Measurements from ENCODE around the gene RAB3A. TPM values are rescaled to one million over a fixed set of nuclear protein-coding genes. Genes with fewer than 3 reads are reported as not detected.
A peak's percentile ranks its signal among the peaks of the same experiment; 100 is the strongest.
"Not testable (repeated sequence)": the region's sequence is repeated elsewhere in the genome, so short reads cannot be mapped to it uniquely, and the experiment has no call there.

The RAB3A gene
- total RNA-seq, 1 donor from 2014 or later: 0.17 TPM

GRCh38 chr19:18216789-18217188, 12.9 kb upstream of the RAB3A start:
- no peak overlapping the region for H3K4me3 ChIP-seq (ENCODE audit: low read depth, low read length)
- no peak for TF ChIP-seq CTCF (conservative IDR thresholded peaks at IDR 0.05; ENCODE audit: low read depth, low read length)
- no peak for DNase-seq (ENCODE audit: low read depth)

- TF ChIP-seq CTCF (conservative IDR thresholded peaks at IDR 0.05; ENCODE audit: low read depth, low read length): no peak
- H3K4me3 ChIP-seq (ENCODE audit: low read depth, low read length): no peak overlapping the region
- no peak for DNase-seq (ENCODE audit: low read depth)
These were observed 11.1 kb upstream of the RAB3A start for GRCh38 chr19:18214779-18215433.

DNA sequence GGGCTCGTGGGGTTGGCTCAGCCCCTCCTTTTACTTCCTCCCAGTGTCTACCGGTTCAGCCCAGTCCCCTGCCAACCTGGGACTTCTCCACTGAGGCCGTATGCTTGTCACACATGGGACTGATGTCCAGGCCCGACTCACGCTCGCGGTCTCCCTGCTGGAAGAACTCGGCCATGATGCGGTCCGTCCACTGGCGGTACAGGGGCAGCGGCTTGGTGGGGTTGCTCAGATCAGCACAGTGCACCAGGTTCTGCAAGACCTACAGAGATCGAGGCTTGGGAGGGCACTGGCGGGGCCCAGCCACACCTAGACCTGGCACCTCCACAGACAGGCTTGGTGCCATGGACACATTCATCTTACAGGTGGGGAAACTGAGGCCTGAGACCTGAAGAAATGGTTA, 7.8 kb upstream of the RAB3A start:
- H3K4me3 ChIP-seq (ENCODE audit: low read depth, low read length): no peak overlapping the region
- no peak for TF ChIP-seq CTCF (conservative IDR thresholded peaks at IDR 0.05; ENCODE audit: low read depth, low read length)
- no peak for DNase-seq (ENCODE audit: low read depth)

DNA sequence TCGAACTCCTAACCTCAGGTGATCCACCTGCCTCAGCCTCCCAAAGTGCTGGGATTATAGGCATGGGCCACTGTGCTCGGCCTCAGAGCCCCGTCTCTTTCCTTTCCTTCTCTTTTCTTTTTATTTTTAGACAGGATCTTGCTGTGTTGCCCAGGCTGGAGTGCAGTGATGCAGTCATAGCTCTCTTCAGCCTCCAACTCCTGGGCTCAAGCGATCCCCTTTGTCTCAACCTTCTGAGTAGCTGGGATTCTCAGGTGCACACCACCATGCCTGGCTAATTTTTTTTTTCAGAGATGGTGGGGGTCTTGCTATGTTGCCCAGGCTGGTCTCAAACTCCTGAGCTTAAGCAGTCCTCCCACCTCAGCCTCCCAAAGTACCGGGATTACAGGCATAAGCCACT, 6.1 kb upstream of the RAB3A start:
- not testable (repeated sequence) for H3K4me3 ChIP-seq (ENCODE audit: low read depth, low read length); DNase-seq (ENCODE audit: low read depth)

- peak; percentile 57 for TF ChIP-seq CTCF (conservative IDR thresholded peaks at IDR 0.05; ENCODE audit: low read depth, low read length)
- H3K4me3 ChIP-seq (ENCODE audit: low read depth, low read length): no peak overlapping the region
- no peak for DNase-seq (ENCODE audit: low read depth)
These were observed 4.5 kb upstream of the RAB3A start for GRCh38 chr19:18208098-18208951.

DNA sequence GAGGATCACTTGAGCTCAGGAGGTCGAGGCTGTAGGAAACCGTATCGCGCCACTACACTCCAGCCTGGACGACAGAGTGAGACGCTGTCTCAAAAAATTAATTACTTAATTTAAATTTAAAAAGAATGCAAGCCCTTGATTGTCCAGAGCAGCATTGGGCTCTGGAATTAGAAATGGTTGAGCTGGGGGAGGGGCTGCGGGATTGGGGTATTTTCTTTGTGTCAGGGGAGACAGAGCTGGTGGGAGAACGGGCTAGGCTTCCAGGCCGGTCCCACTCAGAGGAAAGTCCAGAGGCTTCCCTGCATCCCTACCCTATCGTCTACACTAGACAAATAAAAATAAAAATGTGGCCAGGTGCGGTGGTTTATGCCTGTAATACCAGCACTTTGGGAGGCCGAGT, 2.2 kb upstream of the RAB3A start:
- DNase-seq (ENCODE audit: low read depth): no peak
- no peak overlapping the region for H3K4me3 ChIP-seq (ENCODE audit: low read depth, low read length)
- TF ChIP-seq CTCF (conservative IDR thresholded peaks at IDR 0.05; ENCODE audit: low read depth, low read length): no peak

DNA sequence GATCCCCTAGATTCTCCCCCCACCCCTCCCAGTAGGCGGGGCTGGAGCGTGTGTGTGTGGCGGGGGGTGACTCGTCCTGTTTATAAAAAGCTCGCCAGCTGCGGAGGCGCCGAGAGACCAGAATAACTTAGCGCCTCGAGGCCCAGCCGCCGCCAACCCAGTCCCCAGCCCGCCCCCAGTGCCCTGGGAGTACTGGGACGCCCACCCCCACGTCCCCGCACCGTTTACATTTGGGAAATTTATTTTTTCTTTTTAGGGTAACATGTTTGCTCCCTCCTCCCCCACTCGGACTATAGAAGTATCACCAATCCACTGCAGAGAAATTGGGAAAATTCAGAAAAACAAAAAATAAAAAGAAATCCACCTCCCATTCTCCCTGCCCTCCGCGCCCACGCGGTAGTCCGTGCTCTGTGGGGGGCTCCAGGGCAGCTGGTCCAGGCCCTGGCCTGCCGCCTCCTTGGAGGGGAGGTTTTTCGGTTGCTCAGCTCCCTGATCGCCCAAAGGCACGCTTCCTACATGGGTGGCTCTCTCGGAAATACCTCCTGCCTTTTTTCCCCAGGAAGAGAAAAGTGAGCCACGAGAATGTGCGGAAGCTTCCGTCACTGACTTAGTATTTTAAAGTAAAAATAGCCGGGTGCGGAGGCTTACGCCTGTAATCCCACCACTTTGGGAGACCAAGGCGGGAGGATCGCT, 1.5 kb upstream of the RAB3A start:
- DNase-seq (ENCODE audit: low read depth): no peak

More for the DNA sequence above, 1.5 kb upstream of the RAB3A start:
- H3K4me3 ChIP-seq (ENCODE audit: low read depth, low read length): peak overlapping the region; percentile 95
- no peak for TF ChIP-seq CTCF (conservative IDR thresholded peaks at IDR 0.05; ENCODE audit: low read depth, low read length)
